Fibroblast of skin of abdomen (primary cell): Measurements from ENCODE around the gene METTL22.
"Not testable (repeated sequence)": the region's sequence is repeated elsewhere in the genome, so short reads cannot be mapped to it uniquely, and the experiment has no call there.

ENCODE experiments used
- DNase-seq: peaks from one replicate; pipeline ENCODE4 v3.0.0-alpha.2; 2013

METTL22 gene

GRCh38 chr16:8632675-8633182 is 11.2 kb downstream of the METTL22 start:
- no peak for DNase-seq

GRCh38 chr16:8634991-8635736 is 13.7 kb downstream of the METTL22 start:
- peak; percentile 18 for DNase-seq

GRCh38 chr16:8639694-8640093 is 18.2 kb downstream of the METTL22 start:
- no peak for DNase-seq

- no peak for DNase-seq
These were observed 20.2 kb downstream of the METTL22 start for GRCh38 chr16:8641671-8642070.

GRCh38 chr16:8642146-8642545 is 20.6 kb downstream of the METTL22 start:
- no peak for DNase-seq

GRCh38 chr16:8644211-8645140 is 23.0 kb downstream of the METTL22 start:
- no peak for DNase-seq

GRCh38 chr16:8645141-8645521 is 23.6 kb downstream of the METTL22 start:
- no peak for DNase-seq

GRCh38 chr16:8645831-8646230 is 24.3 kb downstream of the METTL22 start:
- DNase-seq = no peak

GRCh38 chr16:8646326-8647053 is 25.0 kb downstream of the METTL22 start:
- no peak for DNase-seq

- DNase-seq = no peak
These were observed 26.3 kb downstream of the METTL22 start for GRCh38 chr16:8647721-8648318.

GRCh38 chr16:8648877-8649276 is 27.4 kb downstream of the METTL22 start:
- no peak for DNase-seq

GRCh38 chr16:8649829-8650554 is 28.5 kb downstream of the METTL22 start:
- no peak for DNase-seq

GRCh38 chr16:8651958-8652357 is 30.5 kb downstream of the METTL22 start:
- DNase-seq = not testable (repeated sequence)

- DNase-seq = peak; percentile 26
These were observed 33.8 kb downstream of the METTL22 start for GRCh38 chr16:8655184-8655717.

GRCh38 chr16:8656376-8656775 is 34.9 kb downstream of the METTL22 start:
- DNase-seq = no peak

- peak; percentile 52 for DNase-seq
These were observed 39.4 kb downstream of the METTL22 start for GRCh38 chr16:8660841-8661301.

GRCh38 chr16:8661703-8662102 is 40.2 kb downstream of the METTL22 start:
- DNase-seq = no peak

GRCh38 chr16:8663192-8664089 is 41.9 kb downstream of the METTL22 start:
- DNase-seq = no peak

GRCh38 chr16:8665529-8665928 is 44.0 kb downstream of the METTL22 start:
- no peak for DNase-seq

GRCh38 chr16:8667492-8667891 is 46.0 kb downstream of the METTL22 start:
- DNase-seq = no peak
